GF-D8 (cell line): ENCODE results near the gene CHST12.
"Not testable (repeated sequence)": the region's sequence is repeated elsewhere in the genome, so short reads cannot be mapped to it uniquely, and the experiment has no call there.

Source experiments
- DNase-seq: peaks from one replicate; lab custom pipeline; 2025; lab: John Stamatoyannopoulos, UW

CHST12 gene

GRCh38 chr7:2403718-2404648 lies 572 bp downstream of the CHST12 start:
- DNase-seq = no peak

GRCh38 chr7:2404714-2405119 lies 1.3 kb downstream of the CHST12 start:
- no peak for DNase-seq

GRCh38 chr7:2405201-2405600 lies 1.8 kb downstream of the CHST12 start:
- no peak for DNase-seq

GRCh38 chr7:2405601-2406345 lies 2.4 kb downstream of the CHST12 start:
- peak; percentile 82 for DNase-seq

GRCh38 chr7:2409745-2410414 lies 6.5 kb downstream of the CHST12 start:
- DNase-seq = peak; percentile 45

GRCh38 chr7:2411049-2411448 lies 7.6 kb downstream of the CHST12 start:
- no peak for DNase-seq

GRCh38 chr7:2411815-2412586 lies 8.6 kb downstream of the CHST12 start:
- DNase-seq = no peak

GRCh38 chr7:2412587-2413201 lies 9.3 kb downstream of the CHST12 start:
- DNase-seq = no peak

- no peak for DNase-seq
Measured at GRCh38 chr7:2416063-2416462, 12.7 kb downstream of the CHST12 start.

GRCh38 chr7:2416650-2417049 lies 13.2 kb downstream of the CHST12 start:
- DNase-seq = no peak

GRCh38 chr7:2417178-2417577 lies 13.8 kb downstream of the CHST12 start:
- DNase-seq = not testable (repeated sequence)

- no peak for DNase-seq
Measured at GRCh38 chr7:2417981-2418481, 14.6 kb downstream of the CHST12 start.

- DNase-seq = no peak
Measured at GRCh38 chr7:2420216-2420933, 17.0 kb downstream of the CHST12 start.

GRCh38 chr7:2421943-2422310 lies 18.5 kb downstream of the CHST12 start:
- DNase-seq = no peak

GRCh38 chr7:2425749-2426148 lies 22.3 kb downstream of the CHST12 start:
- no peak for DNase-seq

GRCh38 chr7:2431260-2431867 lies 28.0 kb downstream of the CHST12 start:
- DNase-seq = no peak

- DNase-seq = no peak
Measured at GRCh38 chr7:2432910-2433712, 29.7 kb downstream of the CHST12 start.

GRCh38 chr7:2433713-2434550 lies 30.5 kb downstream of the CHST12 start:
- no peak for DNase-seq
